ENCODE results near the gene IRAK1.

The IRAK1 gene

GRCh38 chrX:154040863-154041262 is 21.2 kb upstream of the IRAK1 start:
- TF ChIP-seq ZFX (IDR thresholded peaks at IDR 0.05; ENCODE audit: borderline replicate concordance) (no peak), CTCF (IDR thresholded peaks at IDR 0.05) (no peak)
- H3K27ac ChIP-seq, result no peak overlapping the region

GRCh38 chrX:154040307-154040756 is 20.6 kb upstream of the IRAK1 start:
- TF ChIP-seq CTCF (IDR thresholded peaks at IDR 0.05) (no peak), ZFX (IDR thresholded peaks at IDR 0.05; ENCODE audit: borderline replicate concordance) (no peak)

GRCh38 chrX:154039577-154039976 is 19.9 kb upstream of the IRAK1 start:
- no peak overlapping the region for H3K27ac ChIP-seq
- TF ChIP-seq ZFX (IDR thresholded peaks at IDR 0.05; ENCODE audit: borderline replicate concordance) (no peak), CTCF (IDR thresholded peaks at IDR 0.05) (no peak)

More at GRCh38 chrX:154040307-154040756, 20.6 kb upstream of the IRAK1 start:
- no peak overlapping the region for H3K27ac ChIP-seq

GRCh38 chrX:154038656-154039055 is 19.0 kb upstream of the IRAK1 start:
- H3K27ac ChIP-seq, result no peak overlapping the region
- TF ChIP-seq CTCF (IDR thresholded peaks at IDR 0.05) (no peak), ZFX (IDR thresholded peaks at IDR 0.05; ENCODE audit: borderline replicate concordance) (no peak)

GRCh38 chrX:154037754-154038153 is 18.1 kb upstream of the IRAK1 start:
- no peak overlapping the region for H3K27ac ChIP-seq
- no peak for TF ChIP-seq ZFX (IDR thresholded peaks at IDR 0.05; ENCODE audit: borderline replicate concordance)
- TF ChIP-seq CTCF (IDR thresholded peaks at IDR 0.05), result no peak

- H3K27ac ChIP-seq, result no peak overlapping the region
- TF ChIP-seq ZFX (IDR thresholded peaks at IDR 0.05; ENCODE audit: borderline replicate concordance) (no peak), CTCF (IDR thresholded peaks at IDR 0.05) (no peak)
These were observed 16.8 kb upstream of the IRAK1 start for GRCh38 chrX:154036513-154036912.

GRCh38 chrX:154033848-154034247 is 14.1 kb upstream of the IRAK1 start:
- no peak overlapping the region for H3K27ac ChIP-seq
- TF ChIP-seq ZFX (IDR thresholded peaks at IDR 0.05; ENCODE audit: borderline replicate concordance), result no peak
- no peak for TF ChIP-seq CTCF (IDR thresholded peaks at IDR 0.05)

All from 22Rv1 (cell line).